ENCODE measurements around the gene BRD9. TPM values are rescaled to one million over a fixed set of nuclear protein-coding genes. Genes with fewer than 3 reads are reported as not detected.

Gene BRD9
- total RNA-seq, 1 donor from 2014 or later = 40.8 TPM

DNA sequence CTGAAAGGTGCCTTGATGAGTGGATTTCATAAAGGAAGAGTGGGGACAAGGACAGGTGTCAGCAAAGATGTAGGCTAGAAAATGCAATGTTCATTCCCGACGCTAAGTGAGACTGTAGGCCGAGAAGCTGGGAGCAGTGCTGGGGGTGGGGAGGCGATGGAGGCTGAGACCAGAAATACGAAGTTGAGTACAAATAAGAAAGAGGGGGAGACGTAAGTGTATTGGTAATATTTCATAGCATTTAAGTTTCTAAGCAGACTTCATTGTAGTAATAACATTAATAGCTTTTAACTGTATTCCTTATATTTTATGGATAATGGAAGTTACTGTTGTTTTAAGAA is 11.1 kb upstream of the BRD9 start:
- no peak for DNase-seq (ENCODE audit: low spot score)

DNA sequence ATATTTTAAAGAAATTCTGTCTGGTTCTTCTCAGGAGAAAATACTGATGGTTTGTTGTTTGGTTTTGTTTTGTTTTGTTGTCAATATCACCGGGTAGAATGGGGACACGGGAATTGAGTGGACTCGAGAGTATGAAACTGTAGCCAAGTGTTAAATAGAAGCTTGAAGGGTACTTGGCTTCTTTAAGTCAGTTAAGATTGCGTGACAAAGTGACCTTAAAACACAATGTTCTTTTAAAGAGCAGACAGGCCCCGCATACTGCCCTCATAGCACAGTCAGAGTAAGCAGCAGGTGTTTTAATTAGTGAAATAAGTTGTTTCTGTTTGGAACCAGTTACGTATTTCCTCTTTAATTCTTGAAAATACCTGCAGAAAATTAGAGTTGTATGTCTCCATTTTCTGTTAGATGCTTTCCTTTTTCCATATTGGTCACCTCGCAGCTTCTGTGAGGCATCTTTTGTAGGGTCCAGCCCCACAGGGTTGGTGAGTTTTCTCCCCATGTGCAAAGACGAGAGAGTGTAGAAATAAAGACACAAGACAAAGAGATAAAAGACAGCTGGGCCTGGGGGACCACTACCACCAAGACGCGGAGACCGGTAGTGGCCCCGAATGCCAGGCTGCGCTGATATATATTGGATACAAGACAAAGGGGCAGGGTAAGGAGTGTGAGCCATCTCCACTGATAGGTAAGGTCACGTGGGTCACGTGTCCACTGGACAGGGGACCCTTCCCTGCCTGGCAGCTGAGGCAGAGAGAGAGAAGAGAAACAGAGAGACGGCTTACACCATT is 9.7 kb upstream of the BRD9 start:
- no peak for DNase-seq (ENCODE audit: low spot score)

DNA sequence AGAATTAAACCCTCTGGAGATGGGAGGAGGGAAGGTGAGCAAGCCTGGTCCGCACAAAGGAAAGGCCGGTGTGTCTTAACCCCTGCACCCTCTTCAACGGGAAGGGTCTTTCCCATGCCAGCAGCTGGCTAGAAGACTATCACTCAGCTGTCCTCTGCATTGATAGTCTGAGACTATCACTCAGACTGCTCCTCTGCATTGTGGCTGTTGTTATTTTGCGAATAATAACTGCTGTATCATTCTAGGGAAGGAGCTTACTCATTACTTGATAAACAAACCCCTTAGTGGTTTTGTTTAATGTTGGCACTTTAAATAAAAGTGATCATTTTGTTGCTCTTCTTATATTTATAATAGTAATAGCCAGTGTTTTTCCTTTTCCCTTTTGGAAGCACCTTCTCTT is 8.2 kb upstream of the BRD9 start:
- no peak for DNase-seq (ENCODE audit: low spot score)

DNA sequence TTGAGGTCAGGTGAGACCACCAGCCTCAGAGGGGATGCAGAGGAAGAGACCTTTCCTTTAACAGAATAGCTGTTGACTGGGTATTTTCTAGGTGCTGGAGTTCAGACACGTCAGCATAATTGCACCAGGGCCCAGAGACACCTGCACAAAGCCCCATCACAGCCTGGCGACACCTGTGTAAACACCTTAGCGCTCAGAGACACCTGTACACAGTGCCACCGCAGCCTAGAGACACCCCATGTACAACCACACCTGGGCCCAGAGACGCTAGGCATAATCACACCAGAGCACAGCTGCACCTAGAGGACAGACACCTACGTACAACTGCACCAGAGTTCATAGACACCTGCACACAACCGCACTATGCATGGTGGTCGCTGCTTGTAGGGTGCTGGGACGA is 1.1 kb upstream of the BRD9 start:
- no peak for DNase-seq (ENCODE audit: low spot score)

- no peak for DNase-seq (ENCODE audit: low spot score)
Measured at GRCh38 chr5:893137-893506, 521 bp upstream of the BRD9 start.

GRCh38 chr5:891837-892393 is 686 bp downstream of the BRD9 start:
- DNase-seq (ENCODE audit: low spot score) = no peak

- DNase-seq (ENCODE audit: low spot score) = no peak
Measured at GRCh38 chr5:891117-891836, 1.3 kb downstream of the BRD9 start.

DNA sequence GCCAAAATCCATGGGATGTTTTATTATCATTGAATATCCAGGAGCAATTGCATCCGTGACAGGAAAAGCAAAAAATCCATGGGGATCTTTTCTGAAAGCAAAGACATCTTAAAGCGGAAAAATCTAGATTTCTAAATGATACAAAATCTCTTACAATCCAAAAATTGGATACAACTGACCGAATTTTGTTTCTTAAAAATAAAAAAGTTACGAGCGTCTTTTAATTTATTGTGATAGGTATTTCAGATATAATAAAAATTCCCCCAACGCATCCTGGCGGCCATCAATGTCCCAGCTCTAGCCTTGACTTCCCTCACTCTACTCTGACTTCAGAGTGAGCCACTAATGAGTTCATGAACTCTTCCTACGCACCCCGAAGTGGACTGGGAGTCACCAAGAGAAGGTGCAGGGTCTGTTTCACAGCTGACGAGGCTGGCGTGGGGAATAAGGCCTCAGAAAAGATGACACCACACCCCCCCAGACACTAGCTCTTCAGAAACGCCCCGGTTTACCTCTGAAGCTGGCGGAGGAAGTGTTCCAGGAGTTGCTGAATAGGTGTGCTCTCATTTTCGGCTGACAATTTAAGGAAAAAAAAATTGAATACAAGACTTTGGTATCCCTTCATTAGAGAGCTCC is 3.4 kb downstream of the BRD9 start:
- DNase-seq (ENCODE audit: low spot score) = no peak

GRCh38 chr5:888638-889035 is 4.0 kb downstream of the BRD9 start:
- DNase-seq (ENCODE audit: low spot score) = no peak

DNA sequence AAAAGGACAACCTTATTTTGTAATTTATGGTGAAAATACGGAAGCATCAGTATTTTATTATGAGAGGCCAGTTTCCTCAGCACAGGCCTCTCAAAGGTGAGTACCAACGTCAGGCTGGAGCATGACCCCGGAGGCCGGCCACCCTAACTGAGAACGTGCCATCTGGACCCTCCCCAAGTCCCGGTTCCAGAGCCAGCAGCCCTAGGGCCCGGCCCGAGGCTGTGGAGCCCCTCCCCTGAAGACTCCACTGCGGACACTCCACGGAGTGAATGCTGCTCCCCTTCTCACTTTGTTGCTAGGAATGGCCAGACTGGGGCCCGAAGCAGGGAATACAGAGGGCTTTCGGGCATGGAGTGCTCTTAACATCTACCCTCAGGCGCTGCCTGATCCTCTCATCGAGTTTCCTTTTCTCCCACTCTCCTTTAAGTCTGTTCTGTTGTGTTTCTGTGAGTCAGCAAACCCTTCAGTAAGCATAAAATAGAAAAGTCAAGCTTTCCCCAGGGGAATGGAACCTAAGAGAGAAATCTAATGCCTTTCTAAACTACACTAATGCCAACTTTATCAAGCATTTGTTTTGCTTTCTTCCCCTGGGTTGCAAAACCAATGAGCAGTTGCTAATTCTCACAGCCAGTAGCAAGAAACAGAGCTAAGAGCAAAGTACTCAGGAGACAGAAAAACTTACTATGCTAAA is 4.5 kb downstream of the BRD9 start:
- DNase-seq (ENCODE audit: low spot score) = no peak

DNA sequence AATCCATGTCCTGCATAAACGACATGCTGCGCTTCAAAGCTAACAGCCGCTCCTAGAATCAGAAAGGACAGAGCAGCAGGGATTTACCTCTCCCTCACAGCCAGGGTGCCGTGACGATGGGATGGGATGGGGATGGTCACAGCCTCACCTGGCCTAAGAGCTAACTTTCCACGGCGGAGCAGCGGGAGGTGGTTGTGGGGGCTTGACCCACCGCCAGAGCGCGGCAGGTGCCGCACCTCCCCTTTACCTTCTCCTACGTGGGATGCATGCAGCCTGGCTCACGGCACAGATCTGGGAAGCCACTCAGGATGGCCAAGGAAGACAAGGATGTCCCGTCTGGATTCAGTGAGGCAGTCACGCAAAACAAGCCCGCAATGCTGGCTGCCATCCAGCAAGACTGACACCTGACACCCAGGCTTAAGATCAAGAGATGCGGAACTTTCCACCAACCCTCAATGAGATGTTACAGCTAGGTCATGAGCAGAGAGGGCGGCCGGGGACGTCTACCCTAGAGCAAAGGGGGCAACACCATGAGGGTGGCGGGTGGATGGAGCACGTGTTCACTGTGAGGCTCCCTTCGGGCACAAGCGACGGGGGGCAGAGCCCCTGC is 5.8 kb downstream of the BRD9 start:
- no peak for DNase-seq (ENCODE audit: low spot score)

GRCh38 chr5:886036-886435 is 6.6 kb downstream of the BRD9 start:
- no peak for DNase-seq (ENCODE audit: low spot score)

DNA sequence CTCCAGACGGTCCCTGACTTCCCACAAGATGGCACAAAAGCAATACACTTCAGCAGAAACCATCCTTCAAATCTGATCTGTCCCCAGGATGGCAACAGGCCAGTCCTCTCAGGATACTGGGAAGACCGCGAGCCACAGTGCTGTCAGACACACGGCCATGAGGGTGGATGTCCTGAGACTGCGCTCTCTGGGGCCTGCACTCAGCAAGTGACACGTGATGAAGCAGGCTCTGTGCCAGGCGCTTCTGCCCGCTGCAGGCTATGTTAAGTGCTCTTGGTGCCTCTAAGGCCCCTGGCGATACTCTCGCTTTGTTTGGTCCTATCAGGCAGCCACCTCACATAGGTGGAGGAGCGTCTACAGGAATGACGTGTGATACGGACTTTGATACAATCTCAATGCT is 7.1 kb downstream of the BRD9 start:
- no peak for DNase-seq (ENCODE audit: low spot score)

DNA sequence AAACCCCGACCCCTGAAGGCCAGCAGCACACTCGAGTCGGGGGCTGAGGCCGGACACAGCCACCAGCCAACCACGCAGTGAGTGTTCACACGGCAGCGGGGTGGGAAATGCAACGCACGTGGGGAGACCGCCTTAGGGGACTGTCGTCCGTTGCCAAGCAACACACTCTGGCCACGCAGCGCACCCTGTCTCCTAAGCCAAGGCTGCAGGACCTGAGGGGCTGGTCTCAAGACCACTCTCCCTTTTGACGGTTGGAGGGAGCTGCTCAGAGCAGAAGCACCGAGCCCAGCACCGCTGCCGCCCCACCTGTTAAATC is 7.5 kb downstream of the BRD9 start:
- no peak for DNase-seq (ENCODE audit: low spot score)

- DNase-seq (ENCODE audit: low spot score) = no peak
Measured at GRCh38 chr5:884345-885126, 8.1 kb downstream of the BRD9 start.

DNA sequence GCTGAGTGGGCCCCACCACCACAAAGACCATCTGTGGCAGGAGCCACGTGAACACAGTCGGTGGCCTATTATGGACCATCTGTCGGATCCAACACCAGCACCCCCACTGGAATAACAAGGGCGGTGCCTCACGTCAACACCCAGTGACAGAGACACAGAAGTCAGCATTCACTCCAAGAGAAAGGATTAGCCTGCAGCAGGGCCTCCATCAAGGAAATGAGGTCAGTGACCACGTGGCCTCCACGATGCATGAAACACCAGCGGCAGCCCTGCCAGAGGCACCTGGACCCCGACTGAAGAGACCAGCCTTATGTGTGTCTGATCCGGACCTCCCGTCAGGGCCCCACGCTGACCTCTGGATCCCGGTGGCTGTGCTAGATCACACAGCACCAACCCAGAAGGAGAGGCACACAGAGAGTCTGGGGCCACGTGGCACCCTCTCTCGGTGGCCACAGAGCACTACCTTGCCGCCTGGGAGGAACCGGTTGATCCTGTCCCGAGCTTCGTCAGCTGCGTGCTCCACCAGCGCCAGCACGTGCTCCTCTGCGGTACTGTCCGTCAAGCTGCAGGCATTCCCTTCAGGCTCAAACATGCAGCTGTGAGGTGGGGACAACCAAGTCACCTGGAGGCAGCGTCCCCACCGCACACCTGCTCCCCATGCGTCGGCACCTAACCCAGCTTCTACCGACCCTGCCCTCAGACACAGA is 9.0 kb downstream of the BRD9 start:
- DNase-seq (ENCODE audit: low spot score) = no peak

DNA sequence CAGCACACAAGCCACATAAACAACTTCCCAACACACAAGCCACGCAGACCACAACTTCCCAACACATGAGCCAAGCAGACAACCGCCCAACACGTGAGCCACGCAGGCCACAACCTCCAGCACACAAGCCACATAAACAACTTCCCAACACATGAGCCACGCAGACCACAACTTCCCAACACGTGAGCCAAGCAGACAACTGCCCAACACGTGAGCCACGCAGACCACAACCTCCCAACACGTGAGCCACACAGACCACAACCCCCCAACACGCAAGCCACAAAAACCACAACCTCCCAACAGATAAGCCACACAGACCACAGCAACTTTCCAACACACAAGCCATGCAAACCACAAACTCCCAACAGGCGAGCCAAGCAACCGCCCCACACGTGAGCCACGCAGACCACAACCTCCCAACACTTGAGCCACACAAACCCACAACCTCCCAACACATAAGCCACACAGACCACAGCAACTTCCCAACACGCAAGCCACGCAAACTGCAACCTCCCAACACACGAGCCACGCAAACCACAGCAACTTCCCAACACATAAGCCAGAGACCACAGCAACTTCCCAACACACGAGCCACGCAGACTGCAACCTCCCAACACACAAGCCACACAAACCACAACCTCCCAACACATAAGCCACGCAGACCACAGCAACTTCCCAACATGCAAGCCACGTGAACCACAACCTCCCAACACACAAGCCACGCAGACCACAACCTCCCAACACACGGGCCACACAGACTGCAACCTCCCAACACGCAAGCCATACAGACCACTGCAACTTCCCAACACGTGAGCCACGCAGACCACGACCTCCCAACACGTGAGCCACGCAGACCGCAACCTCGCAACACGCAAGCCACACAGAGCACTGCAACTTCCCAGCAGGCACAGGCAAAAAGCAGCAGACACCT is 10.1 kb downstream of the BRD9 start:
- no peak for DNase-seq (ENCODE audit: low spot score)

DNA sequence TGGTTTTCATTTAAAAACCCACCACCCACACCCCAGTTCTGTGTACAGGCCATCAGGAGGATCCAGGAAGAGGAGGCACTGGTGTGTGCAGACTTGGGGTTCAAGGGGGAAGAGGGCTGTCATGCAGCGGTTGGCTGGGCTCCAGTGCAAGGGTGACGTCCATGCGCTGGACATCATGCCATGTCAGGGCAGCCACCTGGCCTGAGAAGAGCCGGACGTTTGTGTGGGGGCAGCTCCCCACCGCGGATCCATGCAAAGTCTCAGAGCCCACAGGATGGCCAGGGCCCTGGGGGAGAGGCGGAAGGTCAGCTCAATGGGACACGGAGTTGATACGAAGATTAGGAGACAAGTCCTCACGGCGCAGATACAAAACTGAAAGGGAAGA is 11.1 kb downstream of the BRD9 start:
- DNase-seq (ENCODE audit: low spot score) = no peak

DNA sequence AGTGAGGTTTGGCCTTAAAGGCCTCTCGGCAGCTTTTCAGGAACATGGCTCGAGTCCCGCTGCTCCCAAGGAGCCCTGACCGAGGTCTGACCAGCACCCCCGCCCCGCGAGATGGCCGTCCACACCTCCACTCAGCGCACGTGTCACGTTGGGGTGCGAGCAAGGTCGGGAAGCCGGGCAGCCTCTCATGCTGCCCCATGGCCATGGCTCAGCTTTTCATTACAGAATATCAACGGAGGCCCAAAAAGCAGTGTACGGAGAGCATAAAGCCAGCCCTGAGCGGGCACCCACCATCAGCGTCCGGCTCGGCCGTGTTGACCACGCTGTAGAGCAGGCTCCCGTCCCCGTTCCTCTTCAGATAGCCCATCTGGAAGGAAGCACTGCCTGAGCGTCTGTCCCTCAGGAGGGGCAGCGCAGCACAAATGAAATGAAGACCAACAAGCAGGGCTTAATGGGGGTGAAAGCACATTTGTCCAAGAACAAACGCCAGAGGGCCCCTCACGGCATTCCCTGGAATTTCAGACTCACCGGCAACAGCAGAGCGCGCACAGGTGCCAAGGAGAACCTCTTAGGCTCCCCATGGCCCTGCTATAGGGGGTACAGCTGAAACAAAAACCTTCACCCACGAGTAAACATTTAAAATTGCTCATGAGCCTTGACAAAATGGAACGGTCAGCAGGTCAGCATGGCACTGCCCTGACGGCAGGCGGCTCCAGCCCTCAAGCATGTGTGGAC is 11.6 kb downstream of the BRD9 start:
- no peak for DNase-seq (ENCODE audit: low spot score)
